ENCODE results near the gene KCNG4. TPM values are rescaled to one million over a fixed set of nuclear protein-coding genes. Genes with fewer than 3 reads are reported as not detected.

KCNG4 gene
- total and polyA plus RNA-seq, 12 donors: not detected

DNA sequence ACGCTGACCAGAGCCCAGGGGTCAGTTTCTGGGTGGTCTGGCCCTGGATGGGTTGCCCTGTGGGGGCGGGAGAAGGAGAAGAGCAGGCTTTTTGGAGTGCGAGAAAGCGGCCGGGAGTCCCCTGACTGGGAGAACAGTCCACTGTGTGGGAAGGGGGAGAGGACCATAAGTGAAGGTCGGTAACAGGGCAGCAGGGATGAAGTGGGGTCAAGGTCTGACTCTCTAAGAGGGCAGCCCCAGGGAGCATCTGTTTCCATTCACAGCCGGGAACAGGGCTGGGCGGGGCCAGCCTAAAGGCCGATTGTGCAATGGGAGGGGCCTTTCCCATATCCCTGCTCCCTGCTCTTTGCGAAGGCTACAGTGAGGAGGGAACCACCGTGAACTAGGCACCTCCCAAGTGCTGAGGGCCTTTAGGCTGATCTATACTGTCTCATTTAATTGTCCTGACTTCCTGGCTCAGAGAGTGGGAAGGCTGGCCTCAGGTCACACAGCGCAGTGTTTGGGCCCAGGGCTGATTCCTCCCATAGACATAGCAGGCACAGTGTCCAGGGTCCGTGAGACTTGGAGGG lies 44.4 kb upstream of the KCNG4 start:
- Histone ChIP-seq H3K4me1 (peaks cover 3 to 36% (median 26%) of the 10 kb centered on the region in 9 donors), H3K4me3 (no peak overlapping the region), H3K36me3 (no peaks in the 10 kb centered on the region), H3K27ac (peak overlapping the region in 9 of 10 donors; percentile 14 to 65 (median 49)), H3K27me3 (no peaks in the 10 kb centered on the region), H3K9me3 (peaks cover 0 to 3% (median 0%) of the 10 kb centered on the region in 11 donors)
- intact Hi-C loops (cut with DNase I): loop anchor here in 2 of 10 donors (10.0 kb wide), 2 partner anchors 59 to 331 kb away; partner anchors contain the start of gene COTL1 (in 1 of the 2)
- peak; percentile 71 to 85 (median 80) for ATAC-seq
- TF ChIP-seq, protein P1, sequence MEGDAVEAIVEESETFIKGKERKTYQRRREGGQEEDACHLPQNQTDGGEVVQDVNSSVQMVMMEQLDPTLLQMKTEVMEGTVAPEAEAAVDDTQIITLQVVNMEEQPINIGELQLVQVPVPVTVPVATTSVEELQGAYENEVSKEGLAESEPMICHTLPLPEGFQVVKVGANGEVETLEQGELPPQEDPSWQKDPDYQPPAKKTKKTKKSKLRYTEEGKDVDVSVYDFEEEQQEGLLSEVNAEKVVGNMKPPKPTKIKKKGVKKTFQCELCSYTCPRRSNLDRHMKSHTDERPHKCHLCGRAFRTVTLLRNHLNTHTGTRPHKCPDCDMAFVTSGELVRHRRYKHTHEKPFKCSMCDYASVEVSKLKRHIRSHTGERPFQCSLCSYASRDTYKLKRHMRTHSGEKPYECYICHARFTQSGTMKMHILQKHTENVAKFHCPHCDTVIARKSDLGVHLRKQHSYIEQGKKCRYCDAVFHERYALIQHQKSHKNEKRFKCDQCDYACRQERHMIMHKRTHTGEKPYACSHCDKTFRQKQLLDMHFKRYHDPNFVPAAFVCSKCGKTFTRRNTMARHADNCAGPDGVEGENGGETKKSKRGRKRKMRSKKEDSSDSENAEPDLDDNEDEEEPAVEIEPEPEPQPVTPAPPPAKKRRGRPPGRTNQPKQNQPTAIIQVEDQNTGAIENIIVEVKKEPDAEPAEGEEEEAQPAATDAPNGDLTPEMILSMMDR (IDR thresholded peaks at IDR 0.05): no peak
- 36 to 40% methylated on average over 13 of the region's 13 CpGs for WGBS, 2 donors
- DNase-seq: peak; percentile 62 to 73

DNA sequence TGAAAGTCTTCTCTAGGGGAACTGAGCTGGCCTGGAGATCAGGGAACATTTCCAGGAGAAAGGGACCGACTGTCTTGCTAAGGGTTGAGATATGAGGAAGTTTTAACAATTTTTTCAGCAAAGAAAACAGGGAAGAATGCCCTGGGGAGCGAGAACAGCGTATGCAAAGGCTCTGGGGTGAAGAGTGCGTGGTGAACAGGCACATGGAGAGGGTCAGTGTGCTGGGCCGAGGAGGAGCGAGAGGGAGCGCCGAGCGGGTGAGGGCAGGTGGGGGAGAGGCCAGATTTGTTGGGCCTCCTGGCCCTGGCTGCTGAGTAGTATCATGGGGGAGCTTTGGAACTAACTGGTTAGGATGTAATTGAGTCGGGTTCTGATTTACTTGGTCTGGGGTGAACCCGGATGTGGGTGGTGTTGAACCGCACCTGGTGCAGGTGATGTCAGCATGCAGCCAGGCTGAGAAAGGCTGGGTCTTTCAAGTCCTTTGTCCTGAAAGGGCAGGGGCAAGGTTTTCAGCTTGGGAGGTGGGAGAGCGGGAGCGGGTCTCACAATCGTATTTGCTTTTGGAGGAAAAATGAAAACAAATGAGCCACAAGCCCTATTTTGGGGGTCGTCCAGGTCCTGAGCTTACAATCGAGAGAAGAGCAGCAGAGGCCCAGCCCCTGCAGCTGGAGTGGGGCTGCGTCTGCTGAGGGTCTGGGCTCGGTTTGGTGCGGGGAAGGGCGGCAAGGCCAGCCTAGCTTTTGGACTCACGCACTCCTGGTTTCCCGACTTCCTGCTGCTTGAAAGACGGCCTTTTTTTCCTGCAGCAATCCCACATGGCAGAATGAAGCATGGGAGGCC lies 43.7 kb upstream of the KCNG4 start:
- TF ChIP-seq, protein P1 (IDR thresholded peaks at IDR 0.05): no peak
- DNase-seq (peak; percentile 36 to 39), ATAC-seq (peak in 4 of 8 donors; percentile 22 to 58 (median 38))
- Histone ChIP-seq H3K27me3 (no peaks in the 10 kb centered on the region), H3K36me3 (no peaks in the 10 kb centered on the region), H3K4me1 (peaks cover 3 to 36% (median 26%) of the 10 kb centered on the region in 9 donors), H3K4me3 (no peak overlapping the region), H3K27ac (peak overlapping the region in 9 of 10 donors; percentile 14 to 65 (median 49)), H3K9me3 (peaks cover 0 to 3% (median 0%) of the 10 kb centered on the region in 11 donors)
- WGBS, 2 donors: 70 to 76% methylated on average over 24 of the region's 24 CpGs
- intact Hi-C loops (cut with DNase I): loop anchor here in 2 of 10 donors (10.0 kb wide), 2 partner anchors 59 to 331 kb away; partner anchors contain the start of gene COTL1 (in 1 of the 2)

DNA sequence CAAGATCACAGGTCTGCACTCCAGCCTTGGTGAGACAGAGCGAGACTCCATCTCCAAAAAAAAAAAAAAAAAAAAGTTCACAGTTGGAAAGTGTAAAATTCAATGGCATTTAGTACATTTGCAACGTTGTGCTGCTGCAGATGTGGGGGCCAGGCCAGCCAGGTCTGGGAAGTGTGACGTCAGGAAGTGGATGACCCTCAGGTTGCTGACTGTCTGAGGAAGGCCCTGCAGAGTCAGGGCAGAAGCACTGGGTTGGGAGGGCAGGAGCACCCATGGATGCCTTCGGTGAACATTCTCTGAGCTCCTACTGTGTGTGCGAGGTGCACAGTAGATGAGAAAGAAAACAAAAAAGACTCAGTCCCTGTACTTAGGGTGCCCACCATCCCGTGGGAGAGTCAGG lies 42.7 kb upstream of the KCNG4 start:
- DNase-seq (no peak), ATAC-seq (no peak)
- Histone ChIP-seq H3K27me3 (no peaks in the 10 kb centered on the region), H3K4me3 (no peak overlapping the region), H3K36me3 (no peaks in the 10 kb centered on the region), H3K9me3 (no peaks in the 10 kb centered on the region), H3K4me1 (peaks cover 3 to 36% (median 26%) of the 10 kb centered on the region in 9 donors), H3K27ac (peak overlapping the region in 2 of 10 donors; percentile 61 to 65)
- intact Hi-C loops (cut with DNase I): loop anchor here in 2 of 10 donors (10.0 kb wide), 2 partner anchors 58 to 332 kb away; partner anchors contain the start of gene COTL1 (in 1 of the 2)
- 80 to 83% methylated on average over 6 of the region's 6 CpGs for WGBS, 2 donors
- TF ChIP-seq, protein P1 (IDR thresholded peaks at IDR 0.05): no peak

DNA sequence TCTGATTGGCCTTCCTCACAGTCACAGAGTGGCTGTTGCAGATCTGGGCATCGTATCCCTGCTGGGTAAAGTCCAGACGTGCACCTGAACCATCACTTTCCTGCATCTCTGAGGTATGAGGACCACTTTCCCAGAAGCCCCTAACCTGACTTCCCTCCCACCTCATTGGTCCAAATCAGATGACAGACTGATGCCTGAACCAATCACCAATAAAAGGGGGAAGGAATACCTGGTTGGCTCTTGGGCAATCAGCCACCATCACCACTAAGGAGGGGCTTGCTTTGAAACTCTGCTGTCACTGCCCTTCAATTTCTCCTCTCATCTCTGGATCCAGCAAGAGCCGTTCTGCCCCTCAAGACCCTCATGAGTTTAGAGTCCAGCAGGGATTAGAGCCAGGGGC lies 41.3 kb upstream of the KCNG4 start:
- WGBS, 2 donors: 84 to 89% methylated on average over 3 of the region's 3 CpGs
- ATAC-seq (no peak), DNase-seq (no peak)

More for the DNA sequence above, 41.3 kb upstream of the KCNG4 start:
- Histone ChIP-seq H3K4me3 (no peak overlapping the region), H3K27ac (no peak overlapping the region), H3K27me3 (no peaks in the 10 kb centered on the region), H3K9me3 (no peaks in the 10 kb centered on the region), H3K4me1 (peaks cover 0 to 23% (median 14%) of the 10 kb centered on the region in 9 donors), H3K36me3 (no peaks in the 10 kb centered on the region)
- intact Hi-C loops (cut with DNase I): loop anchor here in 2 of 10 donors (10.0 kb wide), 2 partner anchors 56 to 334 kb away; partner anchors contain the start of gene COTL1 (in 1 of the 2)
- TF ChIP-seq, protein P1 (IDR thresholded peaks at IDR 0.05): no peak
